GM21825 (cell line): ENCODE results near the gene TMEM45A.

Experiments
- ATAC-seq: cut with Tn5 transposase; IDR thresholded peaks from one replicate; pipeline ENCODE4 v1.9.1; 2021; ENCODE audit warnings: mild to moderate bottlenecking, moderate library complexity; ENCODE audit not compliant: unreplicated experiment

The TMEM45A gene

GRCh38 chr3:100609305-100609704 is 116.9 kb downstream of the TMEM45A start, which contains the start of gene ADGRG7:
Gene ADGRG7 (plus strand): TSS chr3:100609601. CDS start chr3:100609857, 256 bp downstream.
- no peak for ATAC-seq

GRCh38 chr3:100609963-100610362 is 117.5 kb downstream of the TMEM45A start:
- no peak for ATAC-seq

- ATAC-seq, result no peak
Observed at GRCh38 chr3:100611221-100611620, 118.8 kb downstream of the TMEM45A start.

GRCh38 chr3:100613721-100614390 is 121.4 kb downstream of the TMEM45A start:
- peak; percentile 65 for ATAC-seq

- no peak for ATAC-seq
Observed at GRCh38 chr3:100614941-100615340, 122.5 kb downstream of the TMEM45A start.

- no peak for ATAC-seq
Observed at GRCh38 chr3:100615684-100616083, 123.3 kb downstream of the TMEM45A start.

- no peak for ATAC-seq
Observed at GRCh38 chr3:100621251-100621650, 128.8 kb downstream of the TMEM45A start.
